Esophagus squamous epithelium (tissue), 5 donors: ENCODE results near the gene SAE1. TPM values are rescaled to one million over a fixed set of nuclear protein-coding genes. Genes with fewer than 3 reads are reported as not detected.
"Not testable (repeated sequence)": the region's sequence is repeated elsewhere in the genome, so short reads cannot be mapped to it uniquely, and the experiment has no call there.

Experiments used
- DNase-seq: peaks from one replicate; lab custom pipeline; 2025; lab: John Stamatoyannopoulos, UW
- H3K27ac ChIP-seq, 4 donors: fragments of 200-600 bp; sonication (generic); one replicate each; pipeline ENCODE4 v1.5.1; 2016 to 2019; ENCODE audit warnings: mild to moderate bottlenecking in 1 of 4
- H3K27me3 ChIP-seq, 4 donors: fragments of 200-600 bp; sonication (generic); 1 replicate in 3 of 4; 2 replicates in 1 of 4; pipeline versions ENCODE4 v1.5.1 to v1.6.0; 2017 to 2021; ENCODE audit warnings: antibody characterized with exemption in 1 of 4
- H3K36me3 ChIP-seq, 3 donors: fragments of 200-600 bp; sonication (generic); one replicate each; pipeline ENCODE4 v1.5.1; 2016 to 2019
- H3K4me1 ChIP-seq, 3 donors: fragments of 200-600 bp; sonication (generic); one replicate each; pipeline ENCODE4 v1.5.1; 2017 to 2019
- H3K4me3 ChIP-seq, 4 donors: fragments of 200-600 bp; sonication (generic); 1 replicate in 3 of 4; 2 replicates in 1 of 4; pipeline ENCODE4 v1.5.1; 2016 to 2019; ENCODE audit warnings: mild to moderate bottlenecking in 2 of 4, moderate library complexity in 1 of 4
- H3K9me3 ChIP-seq, 3 donors: fragments of 200-600 bp; sonication (generic); one replicate each; pipeline ENCODE4 v1.5.1; 2016 to 2019
- POLR2A ChIP-seq, 4 donors: fragments of 450-650 bp; IDR thresholded peaks; one replicate each; pipeline ENCODE4 v1.6.1; 2017; ENCODE audit warnings: antibody characterized with exemption in 4 of 4, mild to moderate bottlenecking in 4 of 4, moderate library complexity in 3 of 4
- WGBS, 2 donors: methylation state at CpG; one replicate each; pipeline ENCODE4 v1.1.5; 2018; 5-methylcytosine and 5-hydroxymethylcytosine counted together
- intact Hi-C: fragments of 100-400 bp; cut with DNase I; formaldehyde crosslinking; loops from one replicate; pipeline ENCODE4 v1.15.0; 2022
- total RNA-seq, 4 donors: library from RNA; depleted of rRNA; stranded (reverse); fragments of >200 nt; gene quantifications; one replicate each; pipeline ENCODE4 v1.1.0, GENCODE V29; 2016
- TF ChIP-seq, protein P1 (sequence below), 6 experiments: fragments of 450-650 bp in 4 of 6; fragments of 200-600 bp in 2 of 6; sonication (generic) in 2 of 6; IDR thresholded peaks; one replicate each; pipeline ENCODE4 v1.5.1; 2016 to 2019; ENCODE audit warnings: antibody characterized with exemption in 6 of 6, mild to moderate bottlenecking in 4 of 6, moderate library complexity in 4 of 6
- donor health status: DM: yes; HTN: yes; CAD: no.

The SAE1 gene
- total RNA-seq, 4 donors from 2014 or later: 31.8 to 73.5 (median 62.1) TPM

DNA sequence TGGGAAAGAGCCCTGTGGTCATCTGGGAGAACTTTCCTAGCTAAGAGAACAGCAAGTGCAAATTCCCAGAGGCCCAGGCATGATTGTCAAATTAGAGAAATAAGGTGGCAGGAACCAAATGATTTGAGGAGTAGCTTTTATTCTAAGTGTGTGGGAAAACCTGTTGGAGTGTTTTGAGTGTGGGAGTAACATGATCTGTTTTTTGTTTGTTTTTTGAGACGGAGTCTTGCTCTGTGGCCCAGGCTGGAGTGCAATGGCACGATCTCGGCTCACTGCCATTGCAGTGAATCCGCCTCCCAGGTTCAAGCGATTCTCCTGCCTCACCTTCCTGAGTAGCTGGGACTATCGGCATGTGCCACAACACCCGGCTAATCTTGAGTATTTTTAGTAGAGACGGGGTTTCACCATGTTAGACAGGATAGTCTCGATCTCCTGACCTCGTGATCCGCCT, 2.4 kb downstream of the SAE1 start:
- TF ChIP-seq, protein P1, sequence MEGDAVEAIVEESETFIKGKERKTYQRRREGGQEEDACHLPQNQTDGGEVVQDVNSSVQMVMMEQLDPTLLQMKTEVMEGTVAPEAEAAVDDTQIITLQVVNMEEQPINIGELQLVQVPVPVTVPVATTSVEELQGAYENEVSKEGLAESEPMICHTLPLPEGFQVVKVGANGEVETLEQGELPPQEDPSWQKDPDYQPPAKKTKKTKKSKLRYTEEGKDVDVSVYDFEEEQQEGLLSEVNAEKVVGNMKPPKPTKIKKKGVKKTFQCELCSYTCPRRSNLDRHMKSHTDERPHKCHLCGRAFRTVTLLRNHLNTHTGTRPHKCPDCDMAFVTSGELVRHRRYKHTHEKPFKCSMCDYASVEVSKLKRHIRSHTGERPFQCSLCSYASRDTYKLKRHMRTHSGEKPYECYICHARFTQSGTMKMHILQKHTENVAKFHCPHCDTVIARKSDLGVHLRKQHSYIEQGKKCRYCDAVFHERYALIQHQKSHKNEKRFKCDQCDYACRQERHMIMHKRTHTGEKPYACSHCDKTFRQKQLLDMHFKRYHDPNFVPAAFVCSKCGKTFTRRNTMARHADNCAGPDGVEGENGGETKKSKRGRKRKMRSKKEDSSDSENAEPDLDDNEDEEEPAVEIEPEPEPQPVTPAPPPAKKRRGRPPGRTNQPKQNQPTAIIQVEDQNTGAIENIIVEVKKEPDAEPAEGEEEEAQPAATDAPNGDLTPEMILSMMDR (IDR thresholded peaks at IDR 0.05): no peak
- TF ChIP-seq POLR2A (IDR thresholded peaks at IDR 0.05): no peak
- Histone ChIP-seq H3K36me3 (peaks cover 0 to 22% (median 0%) of the 10 kb centered on the region in 3 donors), H3K9me3 (no peaks in the 10 kb centered on the region), H3K27me3 (no peaks in the 10 kb centered on the region), H3K4me3 (no peak overlapping the region), H3K4me1 (peaks cover 11 to 65% (median 16%) of the 10 kb centered on the region in 3 donors), H3K27ac (no peak overlapping the region)
- DNase-seq: no peak
- intact Hi-C loops: no loop called here
- 86 to 87% methylated on average over 11 of the region's 11 CpGs for WGBS, 2 donors

DNA sequence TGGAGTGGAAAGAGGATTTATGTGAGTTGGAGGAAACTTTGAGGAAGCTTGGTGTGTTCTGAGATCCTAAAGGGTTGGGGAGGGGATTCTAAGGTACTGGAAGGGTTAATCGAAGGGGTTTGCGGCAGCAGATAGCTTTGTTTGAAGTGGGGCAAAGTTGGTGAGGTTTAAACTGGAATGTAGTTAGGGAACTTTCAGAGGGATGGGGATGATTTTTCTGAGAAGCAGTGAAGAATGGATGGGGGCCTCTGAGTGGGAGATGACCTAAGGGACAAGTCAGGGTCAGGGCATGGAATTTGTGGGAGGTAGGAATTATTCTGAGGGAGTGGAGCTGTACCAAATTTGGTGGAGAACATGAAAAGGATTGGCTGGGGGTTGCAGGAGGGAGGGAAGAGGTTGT, 3.9 kb downstream of the SAE1 start:
- no peaks in the 10 kb centered on the region for H3K27me3 ChIP-seq
- no peak for TF ChIP-seq POLR2A (IDR thresholded peaks at IDR 0.05)
- TF ChIP-seq, protein P1 (IDR thresholded peaks at IDR 0.05): no peak

DNA sequence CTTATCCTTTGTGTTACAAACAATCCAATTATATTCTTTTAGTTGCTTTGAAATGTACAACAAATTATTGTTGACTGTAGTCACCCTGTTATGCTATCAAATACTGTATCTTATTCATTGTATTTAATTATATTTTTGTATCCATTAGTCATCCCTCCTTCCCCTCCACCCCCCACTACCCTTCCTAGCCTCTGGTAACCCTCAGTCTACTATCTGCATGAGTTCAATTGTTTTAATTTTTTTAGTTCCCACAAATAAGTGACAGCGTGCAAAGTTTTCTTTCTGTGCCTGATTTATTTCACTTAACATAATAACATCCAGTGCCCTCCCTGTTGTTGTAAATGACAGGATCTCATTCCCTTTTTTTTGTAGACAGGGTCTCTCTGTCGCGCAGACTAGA, 4.5 kb downstream of the SAE1 start:
- Histone ChIP-seq H3K4me1 (peaks cover 11 to 62% (median 16%) of the 10 kb centered on the region in 3 donors), H3K4me3 (no peak overlapping the region), H3K9me3 (no peaks in the 10 kb centered on the region), H3K36me3 (peaks cover 0 to 28% (median 0%) of the 10 kb centered on the region in 3 donors), H3K27me3 (no peaks in the 10 kb centered on the region), H3K27ac (no peak overlapping the region)
- WGBS, 2 donors: 83 to 93% methylated on average over 3 of the region's 3 CpGs
- intact Hi-C loops: no loop called here
- TF ChIP-seq POLR2A (IDR thresholded peaks at IDR 0.05): no peak
- TF ChIP-seq, protein P1 (IDR thresholded peaks at IDR 0.05): no peak
- no peak for DNase-seq

More for the DNA sequence above, 3.9 kb downstream of the SAE1 start:
- H3K36me3 ChIP-seq: peaks cover 0 to 28% (median 0%) of the 10 kb centered on the region in 3 donors
- 73 to 77% methylated on average over 2 of the region's 2 CpGs for WGBS, 2 donors
- intact Hi-C loops: no loop called here
- no peak overlapping the region for H3K27ac ChIP-seq
- no peak for DNase-seq
- H3K9me3 ChIP-seq: no peaks in the 10 kb centered on the region
- no peak overlapping the region for H3K4me3 ChIP-seq
- H3K4me1 ChIP-seq: peaks cover 11 to 65% (median 16%) of the 10 kb centered on the region in 3 donors

DNA sequence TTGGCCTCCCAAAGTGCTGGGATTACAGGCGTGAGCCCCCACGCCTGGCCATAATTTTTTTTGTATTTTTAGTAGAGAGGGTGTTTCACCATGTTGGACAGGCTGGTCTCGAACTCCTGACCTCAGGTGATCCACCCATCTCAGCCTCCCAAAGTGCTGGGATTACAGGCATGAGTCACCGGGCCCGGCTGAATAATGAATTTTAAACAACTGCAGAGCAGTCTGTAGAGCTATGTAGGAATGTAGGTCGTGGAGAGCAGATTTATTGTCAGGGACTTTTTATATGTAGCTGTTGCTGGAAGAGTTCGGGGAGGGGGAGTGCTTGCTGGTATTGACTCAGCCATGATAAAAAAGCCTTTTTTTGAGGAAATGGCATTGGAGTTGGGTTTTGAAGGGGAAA, 10.6 kb downstream of the SAE1 start:
- peaks cover 0 to 27% (median 4%) of the 10 kb centered on the region in 3 donors for H3K4me1 ChIP-seq
- H3K36me3 ChIP-seq: peaks cover 11 to 52% (median 17%) of the 10 kb centered on the region in 3 donors
- H3K27me3 ChIP-seq, H3K9me3 ChIP-seq, DNase-seq, H3K4me3 ChIP-seq: not testable (repeated sequence)
- intact Hi-C loops: loop anchor here (10.0 kb wide), 1 partner anchor 64 kb away; no protein-coding TSS in a partner anchor
- 41 to 43% methylated on average over 7 of the region's 7 CpGs for WGBS, 2 donors
- peak overlapping the region in 1 of 4 donors; percentile 36 for H3K27ac ChIP-seq

DNA sequence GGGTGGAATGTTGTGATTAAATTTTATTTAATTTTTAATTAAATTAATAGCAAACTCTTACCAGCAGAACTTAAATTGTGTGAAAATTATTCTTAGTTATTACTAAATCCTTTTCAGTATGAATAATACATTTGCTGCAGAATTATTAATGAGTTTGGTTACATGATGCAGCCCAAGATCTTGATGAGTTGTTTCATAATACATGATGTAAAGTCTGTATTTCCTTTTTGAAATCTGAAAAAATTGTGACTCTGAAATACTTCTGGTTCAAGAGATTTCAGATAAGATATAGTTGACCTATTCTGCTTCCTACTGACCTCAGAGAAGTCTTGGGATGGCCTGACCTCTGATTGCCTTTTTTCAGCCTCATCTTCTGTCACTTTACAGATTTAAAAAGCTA, 11.1 kb downstream of the SAE1 start:
- Histone ChIP-seq H3K4me1 (peaks cover 0 to 23% (median 4%) of the 10 kb centered on the region in 3 donors), H3K9me3 (no peaks in the 10 kb centered on the region), H3K4me3 (no peak overlapping the region), H3K27me3 (no peaks in the 10 kb centered on the region), H3K27ac (no peak overlapping the region), H3K36me3 (peaks cover 16 to 52% (median 17%) of the 10 kb centered on the region in 3 donors)
- DNase-seq: no peak
- intact Hi-C loops: loop anchor here (10.0 kb wide), 1 partner anchor 63 kb away; no protein-coding TSS in a partner anchor
- TF ChIP-seq POLR2A (IDR thresholded peaks at IDR 0.05): no peak
- TF ChIP-seq, protein P1 (IDR thresholded peaks at IDR 0.05): no peak
